ENCODE results near the gene ZNF536. TPM values are rescaled to one million over a fixed set of nuclear protein-coding genes. Genes with fewer than 3 reads are reported as not detected.

Gene ZNF536
- total and polyA plus RNA-seq, 2 donors (not counting 3 experiments of a cell fraction or from before 2014, with no cell fraction given), result not detected

DNA sequence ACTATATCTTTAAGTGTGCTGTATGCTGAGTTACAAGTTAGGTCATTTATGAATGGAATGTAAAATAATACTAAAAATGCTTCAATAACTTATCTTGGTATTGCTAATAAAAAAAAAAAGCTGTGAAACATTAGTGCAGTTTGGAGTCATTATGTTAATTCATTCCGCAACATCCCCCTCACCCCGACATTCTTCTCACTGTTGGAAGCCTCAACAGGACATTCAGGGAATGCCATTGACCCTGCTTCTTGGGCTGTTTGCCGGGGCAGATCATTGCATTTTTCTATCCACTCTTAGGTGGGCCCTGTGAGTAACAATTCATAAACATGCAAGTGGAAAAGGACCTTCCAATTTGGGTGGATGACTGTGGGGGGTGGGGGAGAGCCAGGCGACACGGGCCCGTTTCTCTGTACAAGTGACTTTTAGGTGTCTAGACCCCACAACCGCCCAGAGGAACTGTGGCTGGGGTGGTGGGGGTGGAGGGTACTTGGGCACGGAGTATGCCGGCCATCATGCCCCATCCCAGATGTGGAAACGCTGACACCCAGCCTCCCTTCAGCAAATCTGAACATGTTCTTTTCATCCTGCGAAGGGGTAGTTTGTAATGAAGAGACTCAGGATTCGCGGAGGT, 185.9 kb downstream of the ZNF536 start:
- ChIA-PET CTCF (no interaction called here), POLR2A (no interaction called here)
- no peaks in the 10 kb centered on the region for H3K4me1 ChIP-seq (ENCODE audit: control insufficient read depth, extremely low read depth, insufficient read depth, low read length)
- H3K4me2 ChIP-seq (ENCODE audit: insufficient read depth, low read length), result no peak overlapping the region
- no peaks in the 10 kb centered on the region for H3K79me2 ChIP-seq (ENCODE audit: control insufficient read depth, insufficient read depth, low read length)
- no peak overlapping the region for H3K27ac ChIP-seq (ENCODE audit: insufficient read depth, low read depth, low read length)
- H3K9ac ChIP-seq (replicated peaks; ENCODE audit: extremely low read depth, insufficient read depth, low read length), result no peak overlapping the region
- TF ChIP-seq MYC (IDR thresholded peaks at IDR 0.05; ENCODE audit: low read depth, low read length) (no peak), POLR2A (IDR thresholded peaks at IDR 0.05; ENCODE audit: low read depth, low read length) (no peak), EZH2 (IDR thresholded peaks at IDR 0.05; ENCODE audit: borderline replicate concordance, low read depth, low read length, severe bottlenecking) (no peak)
- TF ChIP-seq, protein P1, sequence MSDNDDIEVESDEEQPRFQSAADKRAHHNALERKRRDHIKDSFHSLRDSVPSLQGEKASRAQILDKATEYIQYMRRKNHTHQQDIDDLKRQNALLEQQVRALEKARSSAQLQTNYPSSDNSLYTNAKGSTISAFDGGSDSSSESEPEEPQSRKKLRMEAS (IDR thresholded peaks at IDR 0.05; ENCODE audit: insufficient read depth, insufficient read length), result no peak
- TF ChIP-seq, protein P2, sequence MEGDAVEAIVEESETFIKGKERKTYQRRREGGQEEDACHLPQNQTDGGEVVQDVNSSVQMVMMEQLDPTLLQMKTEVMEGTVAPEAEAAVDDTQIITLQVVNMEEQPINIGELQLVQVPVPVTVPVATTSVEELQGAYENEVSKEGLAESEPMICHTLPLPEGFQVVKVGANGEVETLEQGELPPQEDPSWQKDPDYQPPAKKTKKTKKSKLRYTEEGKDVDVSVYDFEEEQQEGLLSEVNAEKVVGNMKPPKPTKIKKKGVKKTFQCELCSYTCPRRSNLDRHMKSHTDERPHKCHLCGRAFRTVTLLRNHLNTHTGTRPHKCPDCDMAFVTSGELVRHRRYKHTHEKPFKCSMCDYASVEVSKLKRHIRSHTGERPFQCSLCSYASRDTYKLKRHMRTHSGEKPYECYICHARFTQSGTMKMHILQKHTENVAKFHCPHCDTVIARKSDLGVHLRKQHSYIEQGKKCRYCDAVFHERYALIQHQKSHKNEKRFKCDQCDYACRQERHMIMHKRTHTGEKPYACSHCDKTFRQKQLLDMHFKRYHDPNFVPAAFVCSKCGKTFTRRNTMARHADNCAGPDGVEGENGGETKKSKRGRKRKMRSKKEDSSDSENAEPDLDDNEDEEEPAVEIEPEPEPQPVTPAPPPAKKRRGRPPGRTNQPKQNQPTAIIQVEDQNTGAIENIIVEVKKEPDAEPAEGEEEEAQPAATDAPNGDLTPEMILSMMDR (IDR thresholded peaks at IDR 0.05; ENCODE audit: extremely low read depth in 1 of 2, insufficient read depth in 1 of 2, low read depth in 1 of 2, low read length in 2 of 2), result no peak
- intact Hi-C loops (cut with micrococcal nuclease) (no loop called here), dilution Hi-C loops (cut with MboI; ENCODE audit: extremely low pct_ligation_motif_present, low sequenced_read_pairs) (no loop called here)
- H2AFZ ChIP-seq (ENCODE audit: low read depth, low read length), result no peak overlapping the region
- H3K27me3 ChIP-seq (ENCODE audit: control insufficient read depth in 2 of 2, insufficient read depth in 2 of 2, low read length in 2 of 2), result no peaks in the 10 kb centered on the region
- FAIRE-seq (no peak), DNase-seq (ENCODE audit: low read depth, low spot score) (no peak)
- no peak overlapping the region for H3K4me3 ChIP-seq (replicated peaks in 1 of 3; ENCODE audit: insufficient read depth in 1 of 3, low read depth in 1 of 3, low read length in 3 of 3)
- H3K9me3 ChIP-seq (replicated peaks; ENCODE audit: control insufficient read depth, insufficient read depth, low read length), result peaks cover 6% of the 10 kb centered on the region
- no peaks in the 10 kb centered on the region for H4K20me1 ChIP-seq (replicated peaks; ENCODE audit: control insufficient read depth, extremely low read depth, insufficient read depth, low read length)
- H3K36me3 ChIP-seq (ENCODE audit: control insufficient read depth in 2 of 2, extremely low read depth in 1 of 2, insufficient read depth in 2 of 2, low read length in 2 of 2), result no peaks in the 10 kb centered on the region
- H3K9me1 ChIP-seq (replicated peaks; ENCODE audit: control insufficient read depth, extremely low read depth, insufficient read depth, low read length), result no peaks in the 10 kb centered on the region
- no TSS peak for BruUV-seq (replicated peaks)

DNA sequence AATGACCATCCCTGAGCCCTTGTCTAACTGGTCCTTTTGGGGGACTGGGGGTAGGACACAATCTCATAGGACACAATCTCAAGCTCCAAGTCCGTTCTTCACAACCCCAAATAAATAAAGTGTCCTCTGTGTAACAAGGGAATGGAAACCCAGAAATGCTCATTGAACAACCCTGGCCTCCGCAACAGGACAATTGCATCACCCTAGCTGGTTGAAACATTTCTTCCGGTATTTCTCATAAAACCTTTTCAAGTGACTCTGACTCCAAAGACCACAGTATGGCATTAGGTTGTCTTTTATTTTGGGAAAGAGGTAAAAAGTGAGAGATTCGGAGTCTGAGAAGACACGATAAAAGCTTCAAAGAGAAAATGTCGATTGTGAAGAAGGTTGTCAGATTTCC, 186.6 kb downstream of the ZNF536 start:
- Histone ChIP-seq H3K9me1 (replicated peaks; ENCODE audit: control insufficient read depth, extremely low read depth, insufficient read depth, low read length) (no peaks in the 10 kb centered on the region), H3K79me2 (ENCODE audit: control insufficient read depth, insufficient read depth, low read length) (no peaks in the 10 kb centered on the region), H3K4me1 (ENCODE audit: control insufficient read depth, extremely low read depth, insufficient read depth, low read length) (no peaks in the 10 kb centered on the region), H4K20me1 (replicated peaks; ENCODE audit: control insufficient read depth, extremely low read depth, insufficient read depth, low read length) (no peaks in the 10 kb centered on the region), H3K4me3 (replicated peaks in 1 of 3; ENCODE audit: insufficient read depth in 1 of 3, low read depth in 1 of 3, low read length in 3 of 3) (no peak overlapping the region), H2AFZ (ENCODE audit: low read depth, low read length) (no peak overlapping the region), H3K9ac (replicated peaks; ENCODE audit: extremely low read depth, insufficient read depth, low read length) (no peak overlapping the region), H3K27me3 (ENCODE audit: control insufficient read depth in 2 of 2, insufficient read depth in 2 of 2, low read length in 2 of 2) (no peaks in the 10 kb centered on the region), H3K4me2 (ENCODE audit: insufficient read depth, low read length) (no peak overlapping the region), H3K27ac (ENCODE audit: insufficient read depth, low read depth, low read length) (no peak overlapping the region), H3K9me3 (replicated peaks; ENCODE audit: control insufficient read depth, insufficient read depth, low read length) (peaks cover 8% of the 10 kb centered on the region), H3K36me3 (ENCODE audit: control insufficient read depth in 2 of 2, extremely low read depth in 1 of 2, insufficient read depth in 2 of 2, low read length in 2 of 2) (no peaks in the 10 kb centered on the region)
- no peak for TF ChIP-seq EZH2 (IDR thresholded peaks at IDR 0.05; ENCODE audit: borderline replicate concordance, low read depth, low read length, severe bottlenecking)
- no peak for TF ChIP-seq GATA2 (IDR thresholded peaks at IDR 0.05; ENCODE audit: insufficient read depth, insufficient read length, low read depth, low read length)
- TF ChIP-seq POLR2A (IDR thresholded peaks at IDR 0.05; ENCODE audit: low read depth, low read length), result no peak
- no peak for TF ChIP-seq POLR2AphosphoS5 (IDR thresholded peaks at IDR 0.05; ENCODE audit: insufficient read depth, low read depth, low read length)
- TF ChIP-seq FOS (IDR thresholded peaks at IDR 0.05; ENCODE audit: borderline replicate concordance, insufficient read depth, low read length), result no peak
- TF ChIP-seq MYC (IDR thresholded peaks at IDR 0.05; ENCODE audit: low read depth, low read length), result no peak
- TF ChIP-seq, protein P2 (IDR thresholded peaks at IDR 0.05; ENCODE audit: extremely low read depth in 1 of 2, insufficient read depth in 1 of 2, low read depth in 1 of 2, low read length in 2 of 2), result no peak
- TF ChIP-seq, protein P1 (IDR thresholded peaks at IDR 0.05; ENCODE audit: insufficient read depth, insufficient read length), result no peak
- no peak for TF ChIP-seq JUN (IDR thresholded peaks at IDR 0.05; ENCODE audit: borderline replicate concordance, insufficient read depth, insufficient read length, low read depth)
- dilution Hi-C loops (cut with MboI; ENCODE audit: extremely low pct_ligation_motif_present, low sequenced_read_pairs), result no loop called here
- POLR2A ChIA-PET, result no interaction called here
- FAIRE-seq (no peak), DNase-seq (ENCODE audit: low read depth, low spot score) (no peak)
- BruUV-seq (replicated peaks), result no TSS peak
- CTCF ChIA-PET, result no interaction called here
- intact Hi-C loops (cut with micrococcal nuclease), result no loop called here
